ENCODE measurements around the gene UBE2J2. TPM values are rescaled to one million over a fixed set of nuclear protein-coding genes. Genes with fewer than 3 reads are reported as not detected.
A peak's percentile ranks its signal among the peaks of the same experiment; 100 is the strongest.

UBE2J2 gene
- total and polyA plus RNA-seq, 2 experiments from 2014 or later = 47.1 to 70.2 TPM

GRCh38 chr1:1294250-1294890 lies 20.7 kb upstream of the UBE2J2 start:
- H3K4me3 Mint-ChIP-seq = no peak overlapping the region

GRCh38 chr1:1293263-1294249 lies 19.9 kb upstream of the UBE2J2 start:
- H3K4me3 Mint-ChIP-seq = no peak overlapping the region
- Histone ChIP-seq H3K27ac (ENCODE audit: low read depth) (no peak overlapping the region), H3K4me2 (peak overlapping the region; percentile 73; the same call in 1 of the 2 replicates), H4K20me1 (replicated peaks; ENCODE audit: insufficient read depth) (no peaks in the 10 kb centered on the region), H3K79me2 (replicated peaks; ENCODE audit: insufficient read depth) (no peaks in the 10 kb centered on the region), H3K36me3 (ENCODE audit: insufficient read depth) (no peaks in the 10 kb centered on the region), H3K27me3 (ENCODE audit: insufficient read depth) (no peaks in the 10 kb centered on the region), H2AFZ (peak overlapping the region; percentile 47; the same call in 1 of the 2 replicates), H3F3A (replicated peaks; ENCODE audit: low read depth) (0 out of 2 replicates have a peak, but pooled peaks cover 9% of the 10 kb centered on the region), H3K4me1 (ENCODE audit: insufficient read depth) (no peaks in the 10 kb centered on the region), H3K4me3 (peak overlapping the region; percentile 59), H3K9me2 (ENCODE audit: insufficient read depth) (no peaks in the 10 kb centered on the region)
- DNase-seq (ENCODE audit: low spot score) (peak; percentile 83), ATAC-seq (peak; percentile 69)
- H3K9me3 Mint-ChIP-seq = peaks cover 3% of the 10 kb centered on the region; the same call in 2 of the 3 replicates
- H3K27me3 Mint-ChIP-seq (ENCODE audit: insufficient read depth, low read depth, poor library complexity) = peaks cover 11% of the 10 kb centered on the region
- H3K27ac Mint-ChIP-seq = no peak overlapping the region
- H3K36me3 Mint-ChIP-seq (ENCODE audit: low read depth) = no peaks in the 10 kb centered on the region
- H3K4me1 Mint-ChIP-seq = peaks cover 4% of the 10 kb centered on the region; the same call in 1 of the 3 replicates
- TF ChIP-seq EZH2phosphoT487 (IDR thresholded peaks at IDR 0.05; ENCODE audit: unreplicated experiment) = no peak

More at GRCh38 chr1:1294250-1294890, 20.7 kb upstream of the UBE2J2 start:
- peaks cover 4% of the 10 kb centered on the region; the same call in 1 of the 3 replicates for H3K4me1 Mint-ChIP-seq
- H3K36me3 ChIP-seq (ENCODE audit: insufficient read depth) = no peaks in the 10 kb centered on the region
- H3K27ac Mint-ChIP-seq = no peak overlapping the region
- peak overlapping the region; percentile 47; the same call in 1 of the 2 replicates for H2AFZ ChIP-seq
- ATAC-seq (peak; percentile 15), DNase-seq (ENCODE audit: low spot score) (no peak)
- H3K4me3 ChIP-seq = peak overlapping the region; percentile 59
- no peaks in the 10 kb centered on the region for H4K20me1 ChIP-seq (replicated peaks; ENCODE audit: insufficient read depth)
- 0 out of 2 replicates have a peak, but pooled peaks cover 9% of the 10 kb centered on the region for H3F3A ChIP-seq (replicated peaks; ENCODE audit: low read depth)
- H3K79me2 ChIP-seq (replicated peaks; ENCODE audit: insufficient read depth) = no peaks in the 10 kb centered on the region
- peaks cover 3% of the 10 kb centered on the region; the same call in 2 of the 3 replicates for H3K9me3 Mint-ChIP-seq
- peak overlapping the region; percentile 73; the same call in 1 of the 2 replicates for H3K4me2 ChIP-seq
- TF ChIP-seq ETS1 (IDR thresholded peaks at IDR 0.05) (no peak), CTCF (conservative IDR thresholded peaks at IDR 0.05; ENCODE audit: low read depth in 2 of 2) (0 out of 4 replicates have a peak, but pooled peaks of 1 of the 2 experiments have one; percentile 7)
- peaks cover 11% of the 10 kb centered on the region for H3K27me3 Mint-ChIP-seq (ENCODE audit: insufficient read depth, low read depth, poor library complexity)
- no peaks in the 10 kb centered on the region for H3K9me2 ChIP-seq (ENCODE audit: insufficient read depth)
- H3K4me1 ChIP-seq (ENCODE audit: insufficient read depth) = no peaks in the 10 kb centered on the region
- no peaks in the 10 kb centered on the region for H3K27me3 ChIP-seq (ENCODE audit: insufficient read depth)
- H3K27ac ChIP-seq (ENCODE audit: low read depth) = no peak overlapping the region
- no peaks in the 10 kb centered on the region for H3K36me3 Mint-ChIP-seq (ENCODE audit: low read depth)

Data from GM23338 (cell line).